GM18507 (cell line): ENCODE data around the gene NAT9.

ENCODE experiments used
- DNase-seq: peaks from one replicate; pipeline ENCODE4 v3.0.0; 2011; ENCODE audit warnings: low read depth; ENCODE audit not compliant: insufficient read length; ENCODE audit errors: extremely low spot score
- FAIRE-seq: peaks from 2 replicates; lab custom pipeline; 2011; peaks lifted over from hg19 to GRCh38; lab: Jason Lieb, UNC

NAT9 gene

GRCh38 chr17:74750327-74751069, 25.6 kb downstream of the NAT9 start:
- DNase-seq (no peak), FAIRE-seq (no peak)

GRCh38 chr17:74750039-74750326, 26.2 kb downstream of the NAT9 start:
- no peak for FAIRE-seq
- no peak for DNase-seq

GRCh38 chr17:74749279-74750038, 26.7 kb downstream of the NAT9 start:
- DNase-seq: no peak
- FAIRE-seq: no peak

GRCh38 chr17:74748529-74749278, 27.4 kb downstream of the NAT9 start, which contains the start of gene NHERF1:
Gene NHERF1 (plus strand): TSS chr17:74748628. CDS start chr17:74748847, 219 bp downstream.
- no peak for FAIRE-seq
- DNase-seq: peak; percentile 96

GRCh38 chr17:74748279-74748528, 27.9 kb downstream of the NAT9 start:
- FAIRE-seq: peak; percentile 80

GRCh38 chr17:74746922-74747321, 29.2 kb downstream of the NAT9 start:
- DNase-seq (no peak), FAIRE-seq (no peak)

More at GRCh38 chr17:74748279-74748528, 27.9 kb downstream of the NAT9 start:
- DNase-seq: no peak

GRCh38 chr17:74746376-74746775, 29.8 kb downstream of the NAT9 start:
- FAIRE-seq (no peak), DNase-seq (no peak)

GRCh38 chr17:74745548-74746177, 30.5 kb downstream of the NAT9 start:
- DNase-seq (no peak), FAIRE-seq (no peak)

GRCh38 chr17:74744714-74745547, 31.2 kb downstream of the NAT9 start:
- DNase-seq (no peak), FAIRE-seq (peak; percentile 87)

GRCh38 chr17:74744349-74744713, 31.8 kb downstream of the NAT9 start:
- no peak for FAIRE-seq
- DNase-seq: no peak

GRCh38 chr17:74743755-74744154, 32.4 kb downstream of the NAT9 start:
- DNase-seq (no peak), FAIRE-seq (no peak)

- DNase-seq (no peak), FAIRE-seq (no peak)
Measured at GRCh38 chr17:74742978-74743545, 33.1 kb downstream of the NAT9 start.

GRCh38 chr17:74742153-74742515, 34.0 kb downstream of the NAT9 start:
- FAIRE-seq: peak; percentile 95
- no peak for DNase-seq

GRCh38 chr17:74740641-74741387, 35.3 kb downstream of the NAT9 start:
- FAIRE-seq (no peak), DNase-seq (no peak)

GRCh38 chr17:74740173-74740572, 36.0 kb downstream of the NAT9 start:
- DNase-seq (no peak), FAIRE-seq (no peak)

- DNase-seq: no peak
- no peak for FAIRE-seq
Measured at GRCh38 chr17:74739227-74739831, 36.8 kb downstream of the NAT9 start.

- DNase-seq: no peak
- peak; percentile 93 for FAIRE-seq
Measured at GRCh38 chr17:74738051-74738996, 37.8 kb downstream of the NAT9 start.
